IMR-90 (cell line): ENCODE data around the gene FAM124A. TPM values are rescaled to one million over a fixed set of nuclear protein-coding genes. Genes with fewer than 3 reads are reported as not detected.

Experiments used
- ATAC-seq: fragments of 200-7000 bp; cut with Tn5 transposase; 2 replicates; pipeline ENCODE4 v1.9.1; 2020; ENCODE audit warnings: low read depth, mild to moderate bottlenecking, moderate library complexity
- BruUV-seq: library from RNA; stranded (reverse); fragments of 400-500 nt; replicated peaks from 2 replicates; lab custom pipeline; 2021; lab: Mats Ljungman, UMichigan
- CTCF ChIA-PET: fragments of 300-600 bp; formaldehyde crosslinking; extraction: SDS; loops from one replicate; lab custom pipeline; 2021; ENCODE audit warnings: antibody characterized with exemption; lab: Yijun Ruan, JAX
- POLR2A ChIA-PET: fragments of 300-600 bp; sonication (Branson Sonifier 250); formaldehyde crosslinking; loops from one replicate; lab custom pipeline; 2022; ENCODE audit warnings: antibody characterized with exemption; ENCODE audit not compliant: unreplicated experiment; lab: Charles Lee
- DNase-seq: peaks from one replicate; pipeline ENCODE4 v3.0.0; 2013
- H2AFZ ChIP-seq: replicated peaks from 2 replicates; pipeline ENCODE3; 2013; ENCODE audit warnings: low read length, mild to moderate bottlenecking; ENCODE audit not compliant: poor library complexity
- H2AK5ac ChIP-seq: 2 replicates; pipeline ENCODE4 v1.6.1; 2013; ENCODE audit warnings: low read depth, low read length, inconsistent platforms
- H2AK9ac ChIP-seq: replicated peaks from 2 replicates; pipeline ENCODE3; 2013; ENCODE audit warnings: mild to moderate bottlenecking, low read depth, low read length, moderate library complexity; ENCODE audit not compliant: poor library complexity
- H2BK120ac ChIP-seq: 2 replicates; pipeline ENCODE4 v1.6.1; 2013; ENCODE audit warnings: low read depth, low read length, inconsistent platforms
- H2BK15ac ChIP-seq: 3 replicates; pipeline ENCODE4 v1.6.1; 2013; ENCODE audit warnings: low read depth, low read length, inconsistent platforms
- H2BK20ac ChIP-seq: 2 replicates; pipeline ENCODE4 v1.6.1; 2013; ENCODE audit warnings: low read depth, mild to moderate bottlenecking, inconsistent platforms, low read length, moderate library complexity
- H2BK5ac ChIP-seq: 2 replicates; pipeline ENCODE4 v1.6.1; 2013; ENCODE audit warnings: mild to moderate bottlenecking, low read depth, low read length, inconsistent platforms; ENCODE audit not compliant: poor library complexity, severe bottlenecking
- H3K14ac ChIP-seq: replicated peaks from 2 replicates; pipeline ENCODE4 v1.6.1; 2013; ENCODE audit warnings: low read depth, low read length, inconsistent platforms
- H3K18ac ChIP-seq: 2 replicates; pipeline ENCODE4 v1.6.1; 2013; ENCODE audit warnings: low read depth, low read length, control low read depth
- H3K23ac ChIP-seq: 2 replicates; pipeline ENCODE4 v1.6.1; 2013; ENCODE audit warnings: low read depth, low read length, inconsistent platforms
- H3K27ac ChIP-seq: 2 replicates; pipeline ENCODE4 v1.5.1; 2013; ENCODE audit warnings: mild to moderate bottlenecking, control low read depth, low read length; ENCODE audit not compliant: insufficient read depth
- H3K27me3 ChIP-seq: 2 replicates; pipeline ENCODE4 v1.6.1; 2013; ENCODE audit warnings: low read length; ENCODE audit not compliant: control insufficient read depth, insufficient read depth
- H3K36me3 ChIP-seq: 2 replicates; pipeline ENCODE4 v1.6.1; 2013; ENCODE audit warnings: low read length, mixed read lengths; ENCODE audit not compliant: control insufficient read depth, insufficient read depth
- H3K4ac ChIP-seq: 2 replicates; pipeline ENCODE4 v1.6.1; 2013; ENCODE audit warnings: low read depth, low read length, inconsistent platforms
- H3K4me1 ChIP-seq: 2 replicates; pipeline ENCODE4 v1.6.1; 2013; ENCODE audit warnings: low read length, mixed read lengths; ENCODE audit not compliant: control insufficient read depth, insufficient read depth
- H3K4me2 ChIP-seq: 2 replicates; pipeline ENCODE4 v1.6.1; 2013; ENCODE audit warnings: low read depth, mild to moderate bottlenecking, control low read depth, low read length, moderate library complexity
- H3K4me3 ChIP-seq: 2 replicates; pipeline ENCODE4 v1.5.1; 2013; ENCODE audit warnings: low read depth, mild to moderate bottlenecking, control low read depth, low read length, moderate library complexity; ENCODE audit not compliant: insufficient read depth
- H3K56ac ChIP-seq: 2 replicates; pipeline ENCODE4 v1.6.1; 2013; ENCODE audit warnings: low read length, inconsistent platforms; ENCODE audit not compliant: insufficient read depth; ENCODE audit errors: extremely low read depth
- H3K79me1 ChIP-seq, 2 experiments: 2 replicates each; pipeline ENCODE4 v1.6.1; 2013; ENCODE audit warnings: low read length in 2 of 2, inconsistent platforms in 1 of 2, low read depth in 1 of 2
- H3K9ac ChIP-seq: 2 replicates; pipeline ENCODE4 v1.6.1; 2013; ENCODE audit warnings: low read depth, low read length, control low read depth
- H3K9me1 ChIP-seq: 2 replicates; pipeline ENCODE4 v1.6.1; 2013; ENCODE audit warnings: low read length, inconsistent platforms; ENCODE audit not compliant: insufficient read depth
- H3K9me3 ChIP-seq: 2 replicates; pipeline ENCODE4 v1.6.1; 2013; ENCODE audit warnings: low read length; ENCODE audit not compliant: control insufficient read depth, insufficient read depth
- H4K20me1 ChIP-seq: 2 replicates; pipeline ENCODE4 v1.6.1; 2013; ENCODE audit warnings: low read length, inconsistent platforms; ENCODE audit not compliant: insufficient read depth
- H4K5ac ChIP-seq: 2 replicates; pipeline ENCODE4 v1.6.1; 2013; ENCODE audit warnings: mild to moderate bottlenecking, low read depth, low read length, control low read depth
- H4K8ac ChIP-seq, 2 experiments: 2 replicates each; pipeline ENCODE4 v1.6.1; 2013; ENCODE audit warnings: low read depth in 2 of 2, low read length in 2 of 2, control low read depth in 1 of 2, inconsistent platforms in 1 of 2
- H4K91ac ChIP-seq: 2 replicates; pipeline ENCODE4 v1.6.1; 2013; ENCODE audit warnings: low read depth, low read length, inconsistent platforms; ENCODE audit not compliant: insufficient read depth
- BHLHE40 ChIP-seq: fragments of 150-350 bp; IDR thresholded peaks from 2 replicates; pipeline ENCODE4 v1.6.1; 2016; ENCODE audit warnings: mild to moderate bottlenecking, low read depth, low read length
- CEBPB ChIP-seq: IDR thresholded peaks from 2 replicates; pipeline ENCODE4 v1.6.1; 2012; ENCODE audit warnings: low read depth, low read length, improper control_type of control experiment
- CTCF ChIP-seq: conservative IDR thresholded peaks from 2 replicates; pipeline ENCODE4 v1.5.1; 2012; ENCODE audit warnings: mild to moderate bottlenecking, low read depth, low read length, improper control_type of control experiment
- MAZ ChIP-seq: IDR thresholded peaks from 2 replicates; pipeline ENCODE4 v1.6.1; 2012; ENCODE audit warnings: low read depth, mild to moderate bottlenecking, low read length, improper control_type of control experiment, moderate library complexity, borderline replicate concordance
- NFE2L2 ChIP-seq: fragments of 150-350 bp; IDR thresholded peaks from 2 replicates; pipeline ENCODE4 v1.6.1; 2016; ENCODE audit warnings: low read depth, mild to moderate bottlenecking, low read length
- POLR2A ChIP-seq: IDR thresholded peaks from 2 replicates; pipeline ENCODE4 v1.6.1; 2012; ENCODE audit warnings: mild to moderate bottlenecking, low read depth, low read length
- RAD21 ChIP-seq: IDR thresholded peaks from 2 replicates; pipeline ENCODE4 v1.6.1; 2012; ENCODE audit warnings: low read length, improper control_type of control experiment
- RCOR1 ChIP-seq: IDR thresholded peaks from 2 replicates; pipeline ENCODE4 v1.6.1; 2012; ENCODE audit warnings: mild to moderate bottlenecking, low read length, improper control_type of control experiment; ENCODE audit not compliant: insufficient replicate concordance
- RFX5 ChIP-seq: IDR thresholded peaks from 2 replicates; pipeline ENCODE4 v1.8.0; 2012; ENCODE audit warnings: low read depth, mild to moderate bottlenecking, low read length, moderate library complexity
- WGBS, 2 experiments: methylation state at CpG; one replicate each; pipeline versions ENCODE4 v1.1.5 to v1.1.7; 2013; ENCODE audit warnings: missing lambda C conversion rate in 2 of 2; ENCODE audit not compliant: insufficient read length in 1 of 2; ENCODE audit errors: extremely low coverage in 2 of 2; 5-methylcytosine and 5-hydroxymethylcytosine counted together
- dilution Hi-C: fragments of 300-500 bp; cut with HindIII; formaldehyde crosslinking; loops from one replicate; pipeline ENCODE4 v1.14.3; 2018; ENCODE audit warnings: low sequenced_read_pairs; ENCODE audit not compliant: unreplicated experiment
- in situ Hi-C: fragments of 300-500 bp; cut with MboI; formaldehyde crosslinking; loops from 3 replicates; pipeline ENCODE4 v1.14.3; 2019; ENCODE audit warnings: low sequenced_read_pairs, inconsistent platforms, mixed read lengths
- intact Hi-C: fragments of 100-400 bp; cut with micrococcal nuclease; formaldehyde crosslinking; loops from 2 replicates; pipeline ENCODE4 v1.10.0; 2022
- polyA plus RNA-seq, 3 experiments: library from polyadenylated mRNA; depleted of rRNA; stranded (reverse); fragments of >200 nt; gene quantifications; 2 replicates each; pipeline ENCODE4 v1.2.3, GENCODE V29; 2012; ENCODE audit warnings: low replicate concordance in 1 of 3
- total RNA-seq: library from RNA; depleted of rRNA; stranded (reverse); fragments of >200 nt; gene quantifications from 2 replicates; pipeline ENCODE4 v1.2.3, GENCODE V29; 2012
- TF ChIP-seq, protein P1 (sequence below): fragments of 150-350 bp; IDR thresholded peaks from 2 replicates; pipeline ENCODE4 v1.6.1; 2017; ENCODE audit warnings: mild to moderate bottlenecking, antibody characterized with exemption, low read length, low read depth

The FAM124A gene
- total and polyA plus RNA-seq, 2 of the 4 experiments (the other 2 are of a cell fraction): 0.03 TPM; not detected in 1

DNA sequence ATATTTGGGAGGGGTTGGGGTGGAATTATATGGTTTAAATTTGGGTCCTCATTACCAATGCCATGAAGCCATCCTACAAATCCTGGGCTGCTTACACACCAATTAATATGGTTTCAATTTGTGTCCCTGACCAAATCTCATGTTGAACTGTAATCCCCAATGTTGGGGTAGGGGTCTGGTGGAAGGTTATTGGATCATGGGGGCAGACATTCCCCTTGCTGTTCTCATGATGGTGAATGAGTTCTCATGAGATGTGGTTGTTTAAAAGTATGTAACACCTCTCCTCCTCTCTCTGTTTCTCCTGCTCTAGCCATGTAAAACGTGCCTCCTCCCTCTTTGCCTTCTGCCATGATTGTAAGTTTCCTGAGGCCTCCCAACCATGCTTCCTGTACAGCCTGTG, 46.6 kb upstream of the FAM124A start:
- DNase-seq: no peak
- in situ Hi-C loops (no loop called here), intact Hi-C loops (no loop called here), dilution Hi-C loops (no loop called here)
- Histone ChIP-seq H3K4me2 (no peak overlapping the region), H3K9ac (no peak overlapping the region), H3K9me1 (no peaks in the 10 kb centered on the region), H3K9me3 (no peaks in the 10 kb centered on the region), H3K4ac (no peak overlapping the region), H2BK120ac (no peak overlapping the region), H4K5ac (no peak overlapping the region), H2BK15ac (no peak overlapping the region), H2AK5ac (no peak overlapping the region), H2AFZ (no peak overlapping the region), H3K18ac (no peak overlapping the region), H4K20me1 (no peaks in the 10 kb centered on the region), H3K4me1 (no peaks in the 10 kb centered on the region), H3K27me3 (peaks cover 2% of the 10 kb centered on the region; the same call in 1 of the 2 replicates), H3K4me3 (no peak overlapping the region), H2BK20ac (no peak overlapping the region), H2BK5ac (no peak overlapping the region), H3K36me3 (no peaks in the 10 kb centered on the region), H4K8ac (no peak overlapping the region), H3K79me1 (no peaks in the 10 kb centered on the region), H3K27ac (no peak overlapping the region), H3K23ac (no peak overlapping the region), H2AK9ac (no peak overlapping the region), H3K56ac (no peak overlapping the region), H4K91ac (no peak overlapping the region), H3K14ac (no peak overlapping the region)
- WGBS, 2 experiments: no CpG with 5 or more reads among the region's 1 CpG
- TF ChIP-seq BHLHE40 (no peak), CEBPB (no peak), RCOR1 (no peak), RAD21 (no peak), RFX5 (no peak), MAZ (no peak), CTCF (no peak), POLR2A (no peak), NFE2L2 (no peak)
- TF ChIP-seq, protein P1, sequence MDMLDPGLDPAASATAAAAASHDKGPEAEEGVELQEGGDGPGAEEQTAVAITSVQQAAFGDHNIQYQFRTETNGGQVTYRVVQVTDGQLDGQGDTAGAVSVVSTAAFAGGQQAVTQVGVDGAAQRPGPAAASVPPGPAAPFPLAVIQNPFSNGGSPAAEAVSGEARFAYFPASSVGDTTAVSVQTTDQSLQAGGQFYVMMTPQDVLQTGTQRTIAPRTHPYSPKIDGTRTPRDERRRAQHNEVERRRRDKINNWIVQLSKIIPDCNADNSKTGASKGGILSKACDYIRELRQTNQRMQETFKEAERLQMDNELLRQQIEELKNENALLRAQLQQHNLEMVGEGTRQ: no peak
- ATAC-seq: no peak
- POLR2A ChIA-PET: no interaction called here
- CTCF ChIA-PET: no interaction called here
- no TSS peak for BruUV-seq
